ENCODE results near the gene POU6F1.

Gene POU6F1

DNA sequence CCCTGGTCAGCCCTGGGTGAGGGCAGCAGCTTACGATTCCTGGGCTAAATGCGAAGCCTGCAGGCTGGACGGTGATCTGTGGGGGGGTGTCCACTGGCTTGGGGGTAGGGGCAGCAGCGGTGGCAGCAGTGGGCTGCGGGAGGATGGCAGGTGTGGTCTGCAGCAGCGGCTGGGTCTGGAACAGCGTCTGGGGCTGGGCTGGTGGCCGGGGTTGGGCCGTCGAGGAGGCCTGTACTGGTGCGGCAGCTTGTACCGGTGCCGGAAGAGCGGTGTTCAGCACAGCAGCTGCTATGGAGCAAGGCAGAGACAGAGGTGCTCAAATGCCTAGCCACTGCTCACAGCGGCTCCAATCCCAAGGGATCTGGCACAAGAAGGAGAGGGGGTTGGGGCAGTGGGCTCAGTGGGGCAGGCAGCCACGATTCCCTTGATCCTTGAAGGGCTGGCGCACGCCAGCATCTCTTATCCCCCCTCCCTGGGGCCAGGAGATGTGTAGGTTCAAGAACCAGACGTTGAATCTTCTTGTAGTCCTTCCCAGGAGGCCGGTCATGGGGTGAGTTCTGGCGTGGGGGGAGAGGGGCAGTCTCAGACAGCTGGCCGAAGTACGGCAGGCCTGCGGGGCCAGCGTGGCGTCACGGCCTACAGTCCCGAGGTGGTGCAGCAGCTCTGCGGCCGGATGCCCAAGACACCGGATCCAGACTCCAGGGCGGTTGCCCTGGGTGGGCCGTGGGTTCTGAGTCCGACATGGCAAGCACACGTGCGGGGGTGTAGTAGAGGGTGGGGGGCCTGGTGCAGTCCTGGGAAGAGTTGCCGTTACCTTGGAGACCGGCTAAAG, 19.9 kb downstream of the POU6F1 start:
- DNase-seq, result no peak

DNA sequence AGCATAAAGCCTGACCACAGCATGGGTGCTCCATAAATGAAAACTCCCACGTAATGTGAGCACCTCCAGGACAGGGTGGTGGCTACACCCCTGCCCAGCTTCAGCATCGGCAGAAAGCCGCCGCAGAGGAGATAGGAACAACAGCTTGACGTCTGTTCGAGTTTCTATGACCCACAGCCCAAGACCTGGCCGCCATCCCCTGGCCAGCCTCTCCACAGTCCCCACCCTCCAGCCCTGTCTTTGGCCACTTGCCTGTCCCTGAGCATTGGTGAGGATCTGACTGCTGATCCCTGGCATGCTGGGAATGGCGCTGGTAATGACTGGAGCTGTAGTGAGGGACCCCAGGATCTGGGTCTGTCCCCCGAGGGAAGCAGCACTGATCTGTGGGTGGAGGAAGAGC, 21.3 kb downstream of the POU6F1 start:
- no peak for DNase-seq

DNA sequence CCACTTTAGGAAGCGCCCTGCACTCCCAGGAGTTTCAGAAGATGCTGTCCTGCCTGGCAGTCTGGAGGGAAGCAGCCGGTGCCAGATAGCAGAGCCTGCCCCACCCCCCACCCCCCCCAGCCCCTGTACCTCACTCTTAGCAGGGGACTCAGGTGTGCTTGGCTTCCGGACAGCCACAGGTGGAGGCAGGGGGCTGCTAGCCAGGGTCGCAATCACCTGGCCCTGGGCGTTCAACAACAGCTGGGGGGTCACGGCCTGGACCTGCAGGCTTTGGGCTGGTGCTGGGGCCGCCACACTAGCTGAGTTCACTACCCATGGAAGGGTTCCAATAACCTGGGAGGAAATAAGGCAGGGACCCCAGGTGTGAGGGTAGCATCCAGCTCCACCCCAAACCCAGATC, 22.0 kb downstream of the POU6F1 start:
- no peak for DNase-seq

- no peak for DNase-seq
Observed at GRCh38 chr12:51192284-51192671, 25.6 kb downstream of the POU6F1 start.

DNA sequence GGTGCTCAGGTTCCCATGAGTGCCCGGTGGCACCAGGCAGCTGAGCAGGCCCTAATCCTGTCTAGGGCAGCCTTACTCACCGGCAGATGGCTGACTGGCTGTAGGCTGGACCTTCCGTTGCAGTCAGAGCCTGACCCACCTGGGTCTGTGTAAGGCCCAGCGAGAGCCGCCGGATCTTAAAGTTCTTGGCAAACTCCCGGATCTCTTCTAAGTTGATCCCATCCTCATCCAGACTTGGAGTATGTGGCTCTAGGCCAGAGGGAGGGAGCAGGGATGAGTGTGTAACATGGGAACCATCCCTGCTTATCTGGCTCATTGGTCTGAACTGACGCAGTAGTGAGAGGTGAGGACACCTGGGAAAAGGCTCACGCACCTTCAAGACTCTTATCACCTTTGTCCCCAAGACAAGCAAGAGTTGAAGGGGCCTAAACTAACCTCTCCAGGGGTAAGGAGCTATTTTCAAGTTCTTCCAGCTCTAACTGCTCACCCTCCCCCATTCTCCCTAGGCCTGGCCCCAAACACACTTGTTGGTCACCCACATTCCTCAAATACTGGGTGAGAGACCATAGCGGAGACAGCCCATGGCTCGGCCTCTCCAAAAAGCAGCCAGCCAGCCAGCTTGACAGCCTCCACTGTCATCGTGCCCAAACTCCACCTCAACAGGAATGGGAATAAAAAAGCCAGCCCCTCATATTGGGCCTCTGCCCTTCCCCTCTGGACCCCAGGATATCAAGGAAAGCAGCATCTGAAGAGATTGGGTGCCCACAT, 26.2 kb downstream of the POU6F1 start:
- no peak for DNase-seq

DNA sequence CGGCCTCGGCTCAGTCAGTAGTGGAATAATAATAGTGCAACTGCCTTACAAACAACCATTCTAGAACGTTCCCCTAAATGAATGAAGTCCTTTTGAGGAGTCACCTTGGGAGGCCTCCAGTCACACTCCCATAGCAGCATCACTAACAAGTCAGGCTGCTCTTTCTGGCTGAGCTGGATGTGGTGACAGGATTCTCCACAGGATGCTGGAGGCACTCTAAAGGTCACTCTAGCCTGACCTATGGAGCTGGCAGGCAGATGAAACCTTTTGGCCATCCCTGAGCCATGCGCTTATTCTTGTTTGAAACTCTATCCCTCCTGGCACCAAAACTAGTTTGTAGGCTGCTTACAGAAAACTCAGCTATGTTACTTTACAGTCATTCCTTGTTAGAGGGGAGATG, 27.0 kb downstream of the POU6F1 start:
- DNase-seq, result no peak

- DNase-seq, result no peak
Observed at GRCh38 chr12:51189790-51190355, 28.0 kb downstream of the POU6F1 start.

DNA sequence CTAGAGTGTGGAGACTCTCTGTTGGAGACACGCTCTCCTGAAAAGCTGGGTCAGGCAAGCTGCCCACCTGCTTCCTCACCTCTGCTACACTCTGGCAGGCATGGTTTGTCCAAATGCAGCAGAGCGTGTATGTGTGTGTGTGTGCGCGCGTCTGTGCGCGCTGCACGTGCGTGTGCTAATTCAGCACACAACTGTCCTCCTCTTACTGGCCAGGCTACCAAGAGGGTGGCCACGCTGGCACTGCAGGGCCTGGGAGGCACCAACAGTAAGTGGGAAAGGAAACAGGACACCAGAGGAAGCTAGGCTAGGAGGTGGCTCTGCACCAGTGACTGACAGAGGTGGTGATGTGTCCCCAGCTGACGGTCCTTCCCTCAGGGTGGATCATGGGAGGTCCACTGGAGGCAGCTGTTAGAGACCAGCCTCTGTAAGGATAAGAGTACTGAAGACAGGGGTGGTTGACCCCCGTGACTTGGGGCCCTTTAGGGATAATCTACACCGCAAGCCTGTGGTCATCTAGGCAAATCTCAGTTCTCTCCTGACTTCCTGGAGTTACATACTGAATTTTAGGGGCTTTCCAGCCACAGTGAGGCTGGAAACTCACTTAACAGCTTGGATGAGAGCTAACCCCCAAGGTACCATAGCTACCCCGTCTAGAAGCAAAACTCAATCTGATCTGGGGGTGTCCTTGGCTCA, 29.4 kb downstream of the POU6F1 start:
- DNase-seq, result no peak

DNA sequence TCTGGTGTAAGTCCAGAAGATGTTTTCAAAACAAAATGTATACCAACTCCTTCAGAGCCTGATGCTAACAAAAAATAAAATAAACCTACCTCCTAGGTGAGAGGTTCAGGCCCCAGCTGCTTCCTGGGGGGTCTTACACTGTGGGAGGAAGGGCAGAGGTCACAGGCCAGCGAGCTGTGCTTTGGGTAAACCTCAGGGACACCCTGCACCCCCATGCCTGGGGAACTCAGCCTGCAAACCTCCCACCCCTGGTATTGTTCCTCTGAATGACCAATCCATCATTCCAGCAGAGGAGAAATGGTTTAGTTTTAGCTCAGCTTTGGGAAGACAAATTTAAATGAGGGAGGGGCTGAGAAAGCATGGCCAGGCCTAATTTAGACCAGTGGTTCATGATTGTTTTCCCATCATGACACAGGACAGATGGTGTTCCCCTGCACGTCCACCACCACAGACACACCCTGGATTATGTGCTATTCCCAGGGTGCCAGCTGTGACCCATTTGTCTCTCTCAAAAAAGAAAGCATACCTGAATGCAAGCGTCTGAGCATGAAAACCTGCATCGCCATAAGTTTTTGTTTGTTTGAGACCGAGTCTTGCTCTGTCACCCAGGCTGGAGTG, 30.4 kb downstream of the POU6F1 start:
- DNase-seq, result no peak

DNA sequence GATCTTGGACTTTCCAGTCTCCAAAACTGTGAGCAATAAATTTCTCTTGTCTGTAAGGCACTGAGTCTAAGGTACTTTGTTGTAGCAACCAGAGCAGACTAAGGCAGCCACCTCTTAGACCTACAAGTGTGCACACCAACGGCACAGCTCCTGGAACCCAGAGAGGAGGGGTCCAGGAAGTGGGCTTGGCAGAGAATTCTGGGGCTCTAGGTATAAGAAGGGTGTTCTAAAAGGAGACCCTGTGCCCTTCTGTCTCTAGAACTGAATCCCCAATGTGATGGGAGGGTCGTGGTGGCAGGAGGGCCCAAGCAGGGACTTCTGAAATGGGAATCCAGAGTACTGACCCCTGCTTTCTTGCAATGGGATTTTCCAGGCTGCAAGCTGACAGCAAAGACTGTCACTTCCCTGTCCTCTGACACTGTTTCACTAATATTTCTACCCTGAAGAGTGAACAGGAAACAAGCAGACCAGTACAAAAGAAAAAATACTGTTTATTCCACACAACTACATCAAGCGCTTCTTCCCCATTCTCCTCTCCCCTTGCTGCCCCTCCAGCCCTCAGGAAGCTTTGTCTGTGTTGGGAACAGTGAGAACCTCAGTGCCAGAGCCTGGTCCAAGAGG, 31.3 kb downstream of the POU6F1 start:
- DNase-seq, result no peak

- no peak for DNase-seq
Observed at GRCh38 chr12:51185171-51185717, 32.6 kb downstream of the POU6F1 start.

DNA sequence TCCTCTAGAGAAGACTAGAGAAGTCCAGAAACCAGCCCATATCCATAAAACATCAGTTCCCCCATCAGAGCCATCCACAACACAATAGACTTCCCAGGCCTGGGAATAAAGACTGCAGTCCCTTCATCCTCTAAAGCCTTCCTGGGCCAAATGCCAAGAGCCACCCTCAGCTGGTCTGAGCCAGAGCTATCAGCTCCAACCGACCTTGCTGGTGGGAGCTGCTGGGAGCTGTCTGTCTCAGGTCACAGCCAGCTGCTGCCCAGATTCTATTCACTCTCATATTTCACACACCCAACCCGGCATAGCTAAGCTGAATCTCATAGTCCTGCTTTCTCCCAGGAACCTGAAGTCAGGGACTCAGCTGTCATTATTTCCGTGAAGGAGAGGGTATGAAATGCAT, 34.0 kb downstream of the POU6F1 start:
- no peak for DNase-seq

GRCh38 chr12:51183349-51183748, 34.5 kb downstream of the POU6F1 start:
- no peak for DNase-seq

- no peak for DNase-seq
Observed at GRCh38 chr12:51181558-51181957, 36.3 kb downstream of the POU6F1 start.

DNA sequence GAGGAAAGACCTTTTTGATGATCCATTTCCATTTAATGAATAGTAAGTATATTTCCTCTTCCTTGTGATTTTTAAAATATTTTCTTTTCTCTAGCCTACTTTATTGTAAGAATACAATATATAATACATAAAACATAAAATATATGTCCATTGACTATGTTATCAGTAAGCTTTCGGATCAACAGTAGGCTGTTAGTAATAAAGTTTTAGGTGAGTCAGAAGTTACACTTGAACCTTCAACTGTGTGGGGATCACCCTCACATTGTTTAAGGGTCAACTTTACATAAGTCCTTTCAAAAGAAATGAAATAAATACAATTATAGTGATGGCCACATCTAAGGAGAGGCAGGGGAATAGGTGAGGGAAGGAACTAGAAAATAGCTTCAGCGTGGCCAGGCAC, 40.0 kb downstream of the POU6F1 start:
- DNase-seq, result no peak

DNA sequence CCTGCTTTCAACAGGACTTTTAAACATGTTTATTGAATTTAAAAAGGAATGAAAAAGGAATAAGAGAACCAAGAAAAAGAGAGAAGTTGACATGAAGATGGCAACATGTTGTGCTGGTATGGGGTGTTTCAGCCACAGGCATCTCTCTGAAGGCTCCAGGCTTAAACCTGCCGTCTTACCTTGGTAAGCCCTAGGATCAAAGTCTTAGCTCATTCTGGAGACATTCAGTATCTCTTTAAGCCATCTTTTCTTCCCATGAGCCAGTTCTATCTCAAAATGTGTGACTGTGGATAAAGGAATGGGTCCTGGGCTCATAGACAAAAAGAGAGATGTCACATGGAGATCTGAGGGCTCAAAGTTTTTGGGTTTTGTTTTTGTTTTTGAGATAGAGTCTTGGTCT, 43.4 kb downstream of the POU6F1 start:
- no peak for DNase-seq

DNA sequence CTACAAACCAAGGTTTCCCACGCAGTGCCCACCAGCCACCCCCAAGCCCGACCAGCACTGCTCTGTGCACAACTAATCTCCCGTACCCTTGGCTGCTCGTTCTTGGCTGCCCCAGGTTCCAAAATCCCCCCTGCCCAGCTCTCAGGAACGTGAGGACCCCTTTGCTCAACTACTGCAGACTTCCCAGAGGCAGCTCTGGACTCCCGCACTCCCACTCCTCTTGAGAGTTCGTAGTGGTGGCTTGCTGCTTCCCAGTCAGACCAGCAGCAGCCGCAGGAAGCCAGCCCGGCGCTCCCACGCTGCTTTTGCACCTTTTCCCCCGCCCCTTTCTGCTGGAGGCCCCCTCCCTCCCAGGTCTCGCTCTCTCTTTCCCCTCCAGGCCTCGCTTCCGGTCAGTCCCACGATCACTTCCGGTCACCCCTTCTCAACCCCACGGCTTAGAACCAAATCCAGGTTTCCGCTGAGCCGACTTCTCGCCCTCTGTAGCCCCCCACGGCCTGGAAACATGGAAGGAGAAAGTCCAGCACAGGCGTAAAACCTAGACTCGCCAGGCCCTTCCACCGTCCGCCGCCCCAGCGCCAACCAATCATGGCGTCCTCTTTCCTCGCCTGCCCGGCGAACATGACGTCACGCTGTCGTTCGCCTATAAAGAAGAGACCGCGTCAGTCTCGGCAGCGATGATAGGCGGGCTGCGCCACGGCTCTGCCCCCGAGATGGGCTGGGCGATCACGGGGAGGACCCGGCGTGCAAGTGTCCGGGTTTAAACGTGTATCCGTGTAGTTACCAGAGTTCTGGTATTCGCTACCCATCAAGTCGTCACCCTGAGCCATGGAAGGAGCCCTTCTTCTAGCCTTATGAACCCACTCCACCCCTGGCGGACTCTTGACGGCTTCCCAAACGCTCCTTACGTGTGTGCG, 45.1 kb downstream of the POU6F1 start, which contains the start of gene TFCP2:
TFCP2 (minus strand) TSS at position 621 of the 917 bp plus-strand sequence. CDS start 713 bp downstream, outside the sequence.
- peak; percentile 94 to 97 for DNase-seq

DNA sequence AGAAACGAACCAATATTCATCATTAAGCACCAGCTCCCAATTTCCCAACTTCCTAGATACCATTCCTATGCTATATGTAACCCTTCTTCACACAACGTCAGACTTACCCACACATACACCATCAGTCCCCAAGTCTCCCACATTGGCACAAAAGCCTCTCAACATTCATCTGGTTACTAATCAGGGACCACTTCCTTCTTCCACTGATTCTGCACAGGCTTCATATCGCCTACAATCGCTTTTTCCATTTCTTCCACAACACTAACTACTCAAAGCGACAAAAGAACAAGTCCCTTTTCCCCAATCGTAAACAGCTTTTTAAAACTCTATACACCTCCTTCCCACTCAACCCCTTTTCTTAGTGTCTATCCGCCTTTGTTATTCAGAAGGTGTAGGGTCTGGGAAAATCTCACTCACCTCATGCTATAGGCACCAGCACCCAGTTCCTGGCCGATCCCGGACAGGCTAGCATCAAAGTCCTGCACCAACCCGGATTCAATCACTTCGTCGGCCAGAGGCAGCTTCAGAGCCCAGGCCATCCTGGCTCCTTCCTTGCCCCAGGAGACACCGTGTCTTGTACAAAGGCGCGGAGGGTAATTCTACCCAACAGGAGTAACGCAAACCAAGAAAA, 45.9 kb downstream of the POU6F1 start:
- peak in 1 of 2 experiments; percentile 38 for DNase-seq

- DNase-seq, result no peak
Observed at GRCh38 chr12:51163795-51164194, 54.1 kb downstream of the POU6F1 start.

DNA sequence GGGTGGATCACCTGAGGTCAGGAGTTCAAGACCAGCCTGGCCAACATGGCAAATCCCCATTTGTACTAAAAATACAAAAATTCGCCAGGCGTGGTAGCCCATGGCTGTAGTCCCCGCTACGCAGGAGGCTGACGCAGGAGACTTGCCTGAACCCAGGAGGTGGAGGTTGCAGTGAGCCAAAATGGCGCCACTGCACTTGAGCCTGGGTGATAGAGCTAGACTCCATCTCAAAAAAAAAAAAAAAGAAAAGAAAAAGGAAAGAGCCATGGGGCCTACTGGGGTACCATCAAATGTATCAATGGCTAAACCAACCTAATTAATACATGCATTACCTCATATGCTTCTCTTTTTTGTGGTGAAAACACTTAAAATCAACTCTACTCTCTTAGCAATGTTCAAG, 55.6 kb downstream of the POU6F1 start:
- no peak for DNase-seq

Data from SW 1271 (cell line).